PFSK-1 (cell line): ENCODE results near the gene CBX8.

Experiments
- FOXP2 ChIP-seq: optimal IDR thresholded peaks from 2 replicates; pipeline ENCODE3; 2011; ENCODE audit warnings: borderline replicate concordance, control low read depth, inconsistent platforms; ENCODE audit not compliant: insufficient read depth; ENCODE audit errors: extremely low read length, extremely low read depth
- POLR2AphosphoS5 ChIP-seq: IDR thresholded peaks from 2 replicates; pipeline ENCODE4 v1.6.1; 2012; ENCODE audit warnings: low read depth, mild to moderate bottlenecking, control low read depth, low read length, moderate library complexity
- SIN3A ChIP-seq: IDR thresholded peaks from 2 replicates; pipeline ENCODE4 v1.6.1; 2012; ENCODE audit warnings: mild to moderate bottlenecking, low read length, moderate library complexity, borderline replicate concordance; ENCODE audit not compliant: insufficient read depth
- TAF1 ChIP-seq: IDR thresholded peaks from 2 replicates; pipeline ENCODE4 v1.6.1; 2012; ENCODE audit warnings: low read length, control low read depth, borderline replicate concordance; ENCODE audit not compliant: insufficient read depth
- TF ChIP-seq, protein P1 (sequence below), 2 experiments: IDR thresholded peaks; 2 replicates each; pipeline versions ENCODE4 v1.6.1 to v1.8.0; 2011 to 2012; ENCODE audit warnings: low read depth in 2 of 2, low read length in 2 of 2, control low read depth in 1 of 2, inconsistent platforms in 1 of 2, mild to moderate bottlenecking in 1 of 2, moderate library complexity in 1 of 2; ENCODE audit not compliant: insufficient read depth in 1 of 2

CBX8 gene

DNA sequence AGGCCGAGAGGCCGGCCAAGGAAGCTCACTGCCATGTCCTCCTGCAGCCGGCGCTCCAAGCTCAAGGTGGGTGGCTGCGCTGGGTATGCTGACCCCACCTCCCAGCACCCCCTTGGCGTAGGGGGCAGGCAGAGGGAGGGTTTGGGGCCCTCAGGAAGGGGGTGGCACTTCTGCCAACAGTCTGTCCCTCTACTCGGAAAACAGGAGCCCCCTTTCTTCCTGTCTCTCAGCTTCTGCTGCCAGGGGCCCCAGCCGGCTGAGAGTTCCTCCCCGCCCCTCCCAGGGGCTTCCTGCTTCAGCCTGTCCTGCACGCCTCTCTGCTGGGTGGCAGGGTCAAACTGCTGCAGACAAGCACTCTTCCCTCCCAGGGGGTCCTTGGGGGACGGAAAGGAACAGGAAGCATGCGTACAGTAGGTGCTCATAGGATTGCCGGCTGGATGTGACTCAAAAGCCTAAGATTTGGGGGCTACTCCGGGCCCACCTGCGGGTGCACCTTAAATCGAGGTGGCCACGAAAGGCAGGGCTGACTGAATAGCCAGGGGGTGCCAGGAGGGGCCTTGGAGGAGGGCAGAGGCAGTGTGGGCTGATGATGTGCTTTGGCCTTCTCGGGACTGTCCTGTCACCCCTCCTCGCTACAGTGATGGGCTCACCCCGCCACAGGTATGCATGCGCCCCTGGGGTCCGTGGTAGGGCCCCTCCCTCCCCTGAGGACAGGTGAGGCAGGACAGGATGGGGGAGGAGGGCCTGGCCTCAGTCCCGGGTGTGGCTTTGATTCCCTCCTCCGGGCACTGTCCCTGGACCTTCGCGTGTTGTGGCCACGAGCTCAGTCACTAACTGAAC lies 14.9 kb downstream of the CBX8 start:
- TF ChIP-seq POLR2AphosphoS5 (no peak), SIN3A (no peak), FOXP2 (no peak), TAF1 (no peak)
- TF ChIP-seq, protein P1, sequence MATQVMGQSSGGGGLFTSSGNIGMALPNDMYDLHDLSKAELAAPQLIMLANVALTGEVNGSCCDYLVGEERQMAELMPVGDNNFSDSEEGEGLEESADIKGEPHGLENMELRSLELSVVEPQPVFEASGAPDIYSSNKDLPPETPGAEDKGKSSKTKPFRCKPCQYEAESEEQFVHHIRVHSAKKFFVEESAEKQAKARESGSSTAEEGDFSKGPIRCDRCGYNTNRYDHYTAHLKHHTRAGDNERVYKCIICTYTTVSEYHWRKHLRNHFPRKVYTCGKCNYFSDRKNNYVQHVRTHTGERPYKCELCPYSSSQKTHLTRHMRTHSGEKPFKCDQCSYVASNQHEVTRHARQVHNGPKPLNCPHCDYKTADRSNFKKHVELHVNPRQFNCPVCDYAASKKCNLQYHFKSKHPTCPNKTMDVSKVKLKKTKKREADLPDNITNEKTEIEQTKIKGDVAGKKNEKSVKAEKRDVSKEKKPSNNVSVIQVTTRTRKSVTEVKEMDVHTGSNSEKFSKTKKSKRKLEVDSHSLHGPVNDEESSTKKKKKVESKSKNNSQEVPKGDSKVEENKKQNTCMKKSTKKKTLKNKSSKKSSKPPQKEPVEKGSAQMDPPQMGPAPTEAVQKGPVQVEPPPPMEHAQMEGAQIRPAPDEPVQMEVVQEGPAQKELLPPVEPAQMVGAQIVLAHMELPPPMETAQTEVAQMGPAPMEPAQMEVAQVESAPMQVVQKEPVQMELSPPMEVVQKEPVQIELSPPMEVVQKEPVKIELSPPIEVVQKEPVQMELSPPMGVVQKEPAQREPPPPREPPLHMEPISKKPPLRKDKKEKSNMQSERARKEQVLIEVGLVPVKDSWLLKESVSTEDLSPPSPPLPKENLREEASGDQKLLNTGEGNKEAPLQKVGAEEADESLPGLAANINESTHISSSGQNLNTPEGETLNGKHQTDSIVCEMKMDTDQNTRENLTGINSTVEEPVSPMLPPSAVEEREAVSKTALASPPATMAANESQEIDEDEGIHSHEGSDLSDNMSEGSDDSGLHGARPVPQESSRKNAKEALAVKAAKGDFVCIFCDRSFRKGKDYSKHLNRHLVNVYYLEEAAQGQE (IDR thresholded peaks at IDR 0.05; ENCODE audit: insufficient read depth in 1 of 2, low read depth in 2 of 2, low read length in 2 of 2): no peak

DNA sequence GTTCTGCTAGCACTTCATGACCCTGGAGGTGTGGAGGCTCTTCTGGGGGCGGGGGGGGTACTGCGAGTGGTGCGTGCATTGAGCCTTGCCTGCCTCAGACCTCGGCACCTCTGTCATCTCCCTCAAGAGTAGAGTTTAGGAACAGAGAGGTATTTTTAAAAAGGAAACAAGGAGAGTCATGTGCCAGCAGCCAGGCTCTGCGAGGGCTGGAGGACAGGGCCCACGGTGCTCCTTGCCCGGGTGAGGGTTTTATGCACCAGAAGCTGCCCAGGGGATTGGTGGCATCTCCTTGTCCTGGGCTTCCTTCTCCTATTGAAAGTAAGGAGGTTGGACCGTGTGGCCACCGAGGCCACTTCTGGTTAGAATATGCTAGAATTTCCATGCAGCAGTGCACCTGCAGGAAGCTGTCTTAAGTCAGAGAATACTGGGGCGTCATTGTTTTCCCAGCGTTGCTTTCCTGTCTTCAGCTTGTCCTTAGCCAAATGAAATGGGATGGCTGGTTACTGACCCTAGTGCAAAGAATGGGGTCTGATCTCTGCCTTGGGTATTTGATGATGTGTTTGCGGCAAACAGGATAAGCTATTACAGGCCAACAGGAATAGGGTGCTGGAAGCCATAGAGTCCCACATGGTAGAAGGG lies 15.7 kb downstream of the CBX8 start:
- no peak for TF ChIP-seq TAF1

- TF ChIP-seq FOXP2 (no peak), SIN3A (no peak), POLR2AphosphoS5 (no peak), TAF1 (no peak)
- TF ChIP-seq, protein P1 (IDR thresholded peaks at IDR 0.05; ENCODE audit: insufficient read depth in 1 of 2, low read depth in 2 of 2, low read length in 2 of 2): no peak
Measured at GRCh38 chr17:79779661-79780365, 17.1 kb downstream of the CBX8 start.

DNA sequence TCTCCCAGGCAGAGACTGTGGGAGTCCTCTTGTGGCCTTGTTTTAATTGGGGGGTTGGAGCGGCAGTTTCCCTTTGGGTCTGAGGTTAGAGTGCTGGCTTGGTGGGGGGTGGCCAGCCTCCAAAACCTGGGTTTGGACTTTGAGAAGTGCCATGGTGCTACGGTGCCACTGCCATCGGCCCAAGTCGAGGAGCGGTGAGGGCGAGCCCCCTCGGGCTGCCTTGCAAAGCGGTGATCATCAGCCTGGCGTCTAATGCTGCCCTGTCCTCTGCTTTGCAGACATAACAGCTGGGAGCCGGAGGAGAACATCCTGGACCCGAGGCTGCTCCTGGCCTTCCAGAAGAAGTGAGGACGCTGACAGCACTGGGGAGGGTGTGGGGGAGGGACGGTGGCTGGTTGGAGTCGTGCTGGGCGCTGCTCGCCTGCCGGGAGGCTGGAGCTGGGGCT lies 17.8 kb downstream of the CBX8 start:
- TF ChIP-seq POLR2AphosphoS5 (no peak), FOXP2 (no peak), SIN3A (no peak), TAF1 (no peak)
- TF ChIP-seq, protein P1 (IDR thresholded peaks at IDR 0.05; ENCODE audit: insufficient read depth in 1 of 2, low read depth in 2 of 2, low read length in 2 of 2): no peak

- TF ChIP-seq TAF1 (no peak), POLR2AphosphoS5 (no peak), FOXP2 (no peak), SIN3A (no peak)
- TF ChIP-seq, protein P1 (IDR thresholded peaks at IDR 0.05; ENCODE audit: insufficient read depth in 1 of 2, low read depth in 2 of 2, low read length in 2 of 2): no peak
Measured at GRCh38 chr17:79778504-79779083, 18.3 kb downstream of the CBX8 start.
